H1 (cell line): ENCODE measurements around the gene FGF1. TPM values are rescaled to one million over a fixed set of nuclear protein-coding genes. Genes with fewer than 3 reads are reported as not detected.

Source experiments
- CTCF ChIA-PET: fragments of 300-600 bp; sonication (Branson Sonifier 250); formaldehyde crosslinking; loops from one replicate; lab custom pipeline; 2021; ENCODE audit not compliant: partially characterized antibody; lab: Charles Lee
- POLR2A ChIA-PET: fragments of 300-600 bp; sonication (Branson Sonifier 250); formaldehyde crosslinking; loops from one replicate; lab custom pipeline; 2021; ENCODE audit warnings: inconsistent platforms; ENCODE audit not compliant: partially characterized antibody; lab: Charles Lee
- DNase-seq, 2 experiments: peaks; one replicate each; pipeline versions ENCODE4 v3.0.0 to v3.0.0-alpha.2; 2010 to 2022; ENCODE audit warnings: low spot score in 2 of 2, low read depth in 1 of 2, mixed read lengths in 1 of 2
- FAIRE-seq: peaks from 2 replicates; lab custom pipeline; 2011; peaks lifted over from hg19 to GRCh38; lab: Jason Lieb, UNC
- H2AFZ ChIP-seq: 2 replicates; pipeline ENCODE4 v1.8.1; 2012; ENCODE audit warnings: low read length, inconsistent platforms
- H2AK5ac ChIP-seq: 2 replicates; pipeline ENCODE4 v1.6.1; 2013; ENCODE audit warnings: low read depth, low read length
- H2BK120ac ChIP-seq: replicated peaks from 2 replicates; pipeline ENCODE3; 2013; ENCODE audit warnings: low read depth, low read length, inconsistent platforms
- H2BK12ac ChIP-seq: 2 replicates; pipeline ENCODE4 v1.6.1; 2013; ENCODE audit warnings: low read depth, low read length
- H2BK15ac ChIP-seq: 2 replicates; pipeline ENCODE4 v1.6.1; 2013; ENCODE audit warnings: low read length
- H2BK20ac ChIP-seq: 2 replicates; pipeline ENCODE4 v1.6.1; 2013; ENCODE audit warnings: low read length
- H2BK5ac ChIP-seq: 2 replicates; pipeline ENCODE4 v1.6.1; 2013; ENCODE audit warnings: low read depth, low read length
- H3K14ac ChIP-seq: 2 replicates; pipeline ENCODE4 v1.6.1; 2013; ENCODE audit warnings: inconsistent platforms; ENCODE audit not compliant: insufficient read length
- H3K18ac ChIP-seq: 2 replicates; pipeline ENCODE4 v1.6.1; 2013; ENCODE audit warnings: low read length; ENCODE audit errors: extremely low read depth
- H3K23ac ChIP-seq: 2 replicates; pipeline ENCODE4 v1.6.1; 2013; ENCODE audit warnings: inconsistent platforms; ENCODE audit not compliant: insufficient read length
- H3K23me2 ChIP-seq: 2 replicates; pipeline ENCODE4 v1.6.1; 2013; ENCODE audit warnings: low read depth, low read length
- H3K27ac ChIP-seq: 2 replicates; pipeline ENCODE4 v1.6.1; 2011; ENCODE audit warnings: low read depth, low read length, inconsistent platforms
- H3K27me3 ChIP-seq, 4 experiments: replicated peaks in 1 of 4; 1 replicate in 1 of 4; 2 replicates in 3 of 4; pipeline versions ENCODE4 v1.6.1 to v1.8.1; 2011 to 2013; ENCODE audit warnings: low read length in 3 of 4, mild to moderate bottlenecking in 3 of 4, inconsistent platforms in 2 of 4, mixed read lengths in 2 of 4, moderate library complexity in 1 of 4; ENCODE audit not compliant: control insufficient read depth in 3 of 4, insufficient read depth in 3 of 4; ENCODE audit errors: extremely low read depth in 1 of 4
- H3K36me3 ChIP-seq, 4 experiments: 2 replicates each; pipeline versions ENCODE4 v1.6.1 to v1.8.1; 2011 to 2013; ENCODE audit warnings: mild to moderate bottlenecking in 4 of 4, low read length in 3 of 4, moderate library complexity in 2 of 4, control low read depth in 1 of 4, inconsistent platforms in 1 of 4; ENCODE audit not compliant: insufficient read depth in 4 of 4, control insufficient read depth in 2 of 4
- H3K4ac ChIP-seq: replicated peaks from 2 replicates; pipeline ENCODE3; 2013; ENCODE audit warnings: low read length, low read depth, mixed read lengths, inconsistent platforms; ENCODE audit not compliant: insufficient read length
- H3K4me1 ChIP-seq, 4 experiments: replicated peaks in 1 of 4; 1 replicate in 1 of 4; 2 replicates in 3 of 4; pipeline versions ENCODE4 v1.6.1 to v1.8.1; 2011 to 2013; ENCODE audit warnings: low read length in 3 of 4, inconsistent platforms in 2 of 4, mixed read lengths in 1 of 4; ENCODE audit not compliant: insufficient read depth in 4 of 4, control insufficient read depth in 3 of 4
- H3K4me2 ChIP-seq, 2 experiments: 2 replicates each; pipeline versions ENCODE4 v1.6.1 to v1.8.1; 2011 to 2013; ENCODE audit warnings: low read depth in 2 of 2, low read length in 2 of 2, control low read depth in 1 of 2, inconsistent platforms in 1 of 2, mild to moderate bottlenecking in 1 of 2; ENCODE audit not compliant: insufficient read depth in 1 of 2
- H3K4me3 ChIP-seq, 4 experiments: fragments of 200-600, 300-600 bp in 1 of 4; sonication (generic), shearing (Covaris generic), sonication (Bioruptor Twin) in 1 of 4; 2 replicates each; pipeline versions ENCODE4 v1.5.1 to v1.8.1; 2011 to 2016; ENCODE audit warnings: low read length in 4 of 4, low read depth in 3 of 4, control low read depth in 2 of 4, inconsistent platforms in 2 of 4, mild to moderate bottlenecking in 2 of 4, mixed read lengths in 1 of 4, moderate library complexity in 1 of 4; ENCODE audit not compliant: insufficient read depth in 2 of 4; ENCODE audit errors: extremely low read depth in 1 of 4
- H3K56ac ChIP-seq: replicated peaks from 2 replicates; pipeline ENCODE3; 2013; ENCODE audit warnings: low read depth, mild to moderate bottlenecking, mixed read lengths, low read length, inconsistent platforms; ENCODE audit not compliant: insufficient read length
- H3K79me1 ChIP-seq: 2 replicates; pipeline ENCODE4 v1.6.1; 2013; ENCODE audit warnings: low read depth, low read length, control low read depth
- H3K79me2 ChIP-seq, 2 experiments: 2 replicates each; pipeline versions ENCODE4 v1.6.1 to v1.8.1; 2012 to 2013; ENCODE audit warnings: low read length in 2 of 2, mild to moderate bottlenecking in 2 of 2, inconsistent platforms in 1 of 2; ENCODE audit not compliant: insufficient read depth in 2 of 2, control insufficient read depth in 1 of 2
- H3K9ac ChIP-seq, 4 experiments: replicated peaks in 1 of 4; 1 replicate in 1 of 4; 2 replicates in 3 of 4; pipeline versions ENCODE4 v1.6.1 to v1.8.1; 2011 to 2013; ENCODE audit warnings: low read depth in 3 of 4, low read length in 3 of 4, control low read depth in 2 of 4, mild to moderate bottlenecking in 2 of 4, moderate library complexity in 2 of 4, inconsistent platforms in 1 of 4; ENCODE audit errors: extremely low read depth in 1 of 4
- H3K9me3 ChIP-seq, 2 experiments: 2 replicates each; pipeline versions ENCODE4 v1.6.1 to v1.8.1; 2012 to 2013; ENCODE audit warnings: mild to moderate bottlenecking in 2 of 2, moderate library complexity in 2 of 2, control low read depth in 1 of 2, inconsistent platforms in 1 of 2, low read depth in 1 of 2, low read length in 1 of 2, mixed read lengths in 1 of 2; ENCODE audit not compliant: insufficient read depth in 2 of 2
- H4K20me1 ChIP-seq, 2 experiments: replicated peaks in 1 of 2; 2 replicates each; pipeline versions ENCODE3 to v1.8.1; 2011 to 2013; ENCODE audit warnings: inconsistent platforms in 2 of 2, low read length in 2 of 2, mild to moderate bottlenecking in 1 of 2; ENCODE audit not compliant: insufficient read depth in 2 of 2, control insufficient read depth in 1 of 2
- H4K5ac ChIP-seq: 2 replicates; pipeline ENCODE4 v1.6.1; 2013; ENCODE audit warnings: low read length, low read depth, mixed read lengths, inconsistent platforms; ENCODE audit not compliant: insufficient read length
- H4K8ac ChIP-seq: 2 replicates; pipeline ENCODE4 v1.8.0; 2013; ENCODE audit warnings: mild to moderate bottlenecking, moderate library complexity, low read length, inconsistent platforms; ENCODE audit not compliant: insufficient read depth; ENCODE audit errors: extremely low read depth
- H4K91ac ChIP-seq: replicated peaks from 2 replicates; pipeline ENCODE3; 2013; ENCODE audit warnings: low read length, mixed read lengths, inconsistent platforms; ENCODE audit not compliant: insufficient read length
- ATF2 ChIP-seq: IDR thresholded peaks from 2 replicates; pipeline ENCODE4 v1.6.1; 2012; ENCODE audit warnings: low read length, inconsistent platforms
- BACH1 ChIP-seq: IDR thresholded peaks from 2 replicates; pipeline ENCODE4 v1.6.1; 2012; ENCODE audit warnings: low read length, improper control_type of control experiment
- CREB1 ChIP-seq: IDR thresholded peaks from 2 replicates; pipeline ENCODE4 v1.6.1; 2012; ENCODE audit warnings: inconsistent platforms
- FOSL1 ChIP-seq: IDR thresholded peaks from 2 replicates; pipeline ENCODE4 v1.6.1; 2011; ENCODE audit warnings: mild to moderate bottlenecking, low read depth, low read length, moderate library complexity; ENCODE audit not compliant: insufficient read depth
- GABPA ChIP-seq: IDR thresholded peaks from 2 replicates; pipeline ENCODE4 v1.6.1; 2011; ENCODE audit warnings: mild to moderate bottlenecking, low read length, moderate library complexity, borderline replicate concordance; ENCODE audit not compliant: insufficient read depth
- HDAC2 ChIP-seq, 2 experiments: fragments of 300-600 bp in 1 of 2; sonication (generic) in 1 of 2; IDR thresholded peaks; 2 replicates each; pipeline ENCODE4 v1.6.1; 2011 to 2012; ENCODE audit warnings: low read depth in 2 of 2, low read length in 2 of 2, mild to moderate bottlenecking in 2 of 2, moderate library complexity in 2 of 2, borderline replicate concordance in 1 of 2, inconsistent platforms in 1 of 2
- MAX ChIP-seq: IDR thresholded peaks from 2 replicates; pipeline ENCODE4 v1.6.1; 2012; ENCODE audit warnings: inconsistent platforms
- RAD21 ChIP-seq, 2 experiments: IDR thresholded peaks in 1 of 2; conservative IDR thresholded peaks in 1 of 2; 2 replicates each; pipeline ENCODE4 v1.6.1; 2011; ENCODE audit warnings: low read depth in 2 of 2, low read length in 2 of 2, improper control_type of control experiment in 1 of 2, inconsistent platforms in 1 of 2, mild to moderate bottlenecking in 1 of 2, moderate library complexity in 1 of 2
- RFX5 ChIP-seq: IDR thresholded peaks from 2 replicates; pipeline ENCODE4 v1.6.1; 2011; ENCODE audit warnings: low read depth, low read length, improper control_type of control experiment, borderline replicate concordance
- SIX5 ChIP-seq: IDR thresholded peaks from 2 replicates; pipeline ENCODE4 v1.6.1; 2011; ENCODE audit warnings: mild to moderate bottlenecking, low read depth, low read length
- WGBS, 2 experiments: shearing (Covaris generic) in 1 of 2; methylation state at CpG; one replicate each; pipeline versions ENCODE4 v1.1.6 to v1.1.7; 2013 to 2015; ENCODE audit warnings: low lambda C conversion rate in 2 of 2, mixed read lengths in 2 of 2, inconsistent platforms in 1 of 2, low coverage in 1 of 2, missing lambda C conversion rate in 1 of 2; ENCODE audit not compliant: insufficient replicate concordance in 2 of 2, insufficient coverage in 1 of 2, insufficient read length in 1 of 2; ENCODE audit errors: extremely low coverage in 1 of 2, missing lambda C conversion rate in 1 of 2; 5-methylcytosine and 5-hydroxymethylcytosine counted together
- polyA plus RNA-seq, 7 experiments: library from polyadenylated mRNA; depleted of rRNA in 3 of 7; stranded (reverse) in 5 of 7; unstranded in 2 of 7; fragments of >200 nt in 5 of 7; fragments of 200-250 nt in 2 of 7; gene quantifications; 1 replicate in 5 of 7; 2 replicates in 1 of 7; 4 replicates in 1 of 7; pipeline versions ENCODE4 v1.2.1 to v1.2.3, GENCODE V29; 2011 to 2013; ENCODE audit warnings: missing spikeins in 2 of 7, mixed read lengths in 2 of 7
- total RNA-seq: library from RNA; stranded (reverse); fragmentation: NEBNext Ultra II Directional; extraction: Animal tissue kit (Norgen Biotek cat#: 25700); gene quantifications from 2 replicates; pipeline ENCODE4 v1.2.1, GENCODE V29; 2021

Gene FGF1
- total and polyA plus RNA-seq, 2 of the 8 experiments (the other 6 are each of a cell fraction or from before 2014, with no cell fraction given): 0.30 to 0.50 TPM

- no peak overlapping the region for H2BK15ac ChIP-seq
- no peak overlapping the region for H3K4ac ChIP-seq
- no peaks in the 10 kb centered on the region for H3K27me3 ChIP-seq
- H2BK5ac ChIP-seq: no peak overlapping the region
- no peaks in the 10 kb centered on the region for H3K79me1 ChIP-seq
- H4K20me1 ChIP-seq: no peaks in the 10 kb centered on the region
- peaks cover 3 to 33% (median 23%) of the 10 kb centered on the region in 4 experiments for H3K4me1 ChIP-seq
- H3K23me2 ChIP-seq: no peaks in the 10 kb centered on the region; the same call in 1 of the 2 replicates
- CTCF ChIA-PET: interaction anchor here (0.7 to 29.7 kb wide), 5 partner anchors 10 to 50 kb away, joined by 3 to 605 read pairs (median 18); no protein-coding TSS in a partner anchor
- TF ChIP-seq FOSL1: no peak
- no peak for TF ChIP-seq RFX5
- TF ChIP-seq RAD21 (IDR thresholded peaks at IDR 0.05 in 1 of 2, conservative IDR thresholded peaks at IDR 0.05 in 1 of 2; ENCODE audit: low read depth in 2 of 2, low read length in 2 of 2): no peak
- no peak for TF ChIP-seq CREB1
- no peak for TF ChIP-seq BACH1
- no peak for TF ChIP-seq GABPA
- no peak for TF ChIP-seq MAX
- no peak for TF ChIP-seq HDAC2 (IDR thresholded peaks at IDR 0.05; ENCODE audit: borderline replicate concordance in 1 of 2, low read depth in 2 of 2, low read length in 2 of 2)
- TF ChIP-seq ATF2: no peak
- no peak for TF ChIP-seq SIX5
- H2AK5ac ChIP-seq: no peak overlapping the region
- H3K36me3 ChIP-seq: no peaks in the 10 kb centered on the region
- no peak for DNase-seq
- no peak overlapping the region for H3K9ac ChIP-seq
- no peak overlapping the region for H3K4me2 ChIP-seq
- 85% methylated on average over 7 of the region's 7 CpGs; no CpG with 5 or more reads in 1 of the 2 experiments for WGBS, 2 experiments
- H3K9me3 ChIP-seq: no peaks in the 10 kb centered on the region
- no peak overlapping the region for H2BK12ac ChIP-seq
- no peak overlapping the region for H3K4me3 ChIP-seq
- H4K91ac ChIP-seq: no peak overlapping the region
- FAIRE-seq: no peak
- no peak overlapping the region for H3K23ac ChIP-seq
- no peak overlapping the region for H3K56ac ChIP-seq
- no peak overlapping the region for H2BK20ac ChIP-seq
- no peak overlapping the region for H2BK120ac ChIP-seq
- H2AFZ ChIP-seq: no peak overlapping the region
- no peak overlapping the region for H3K18ac ChIP-seq
- POLR2A ChIA-PET: no interaction called here
- H3K27ac ChIP-seq: no peak overlapping the region
- no peak overlapping the region for H4K8ac ChIP-seq
- H4K5ac ChIP-seq: no peak overlapping the region
- H3K14ac ChIP-seq: no peak overlapping the region
- no peaks in the 10 kb centered on the region for H3K79me2 ChIP-seq
Measured at GRCh38 chr5:142688281-142688989, 2.5 kb upstream of the FGF1 start.
